ENCODE data around the gene LMAN1L. TPM values are rescaled to one million over a fixed set of nuclear protein-coding genes. Genes with fewer than 3 reads are reported as not detected.
A peak's percentile ranks its signal among the peaks of the same experiment; 100 is the strongest.

Gene LMAN1L
- total RNA-seq, 1 experiment from 2014 or later: not detected

DNA sequence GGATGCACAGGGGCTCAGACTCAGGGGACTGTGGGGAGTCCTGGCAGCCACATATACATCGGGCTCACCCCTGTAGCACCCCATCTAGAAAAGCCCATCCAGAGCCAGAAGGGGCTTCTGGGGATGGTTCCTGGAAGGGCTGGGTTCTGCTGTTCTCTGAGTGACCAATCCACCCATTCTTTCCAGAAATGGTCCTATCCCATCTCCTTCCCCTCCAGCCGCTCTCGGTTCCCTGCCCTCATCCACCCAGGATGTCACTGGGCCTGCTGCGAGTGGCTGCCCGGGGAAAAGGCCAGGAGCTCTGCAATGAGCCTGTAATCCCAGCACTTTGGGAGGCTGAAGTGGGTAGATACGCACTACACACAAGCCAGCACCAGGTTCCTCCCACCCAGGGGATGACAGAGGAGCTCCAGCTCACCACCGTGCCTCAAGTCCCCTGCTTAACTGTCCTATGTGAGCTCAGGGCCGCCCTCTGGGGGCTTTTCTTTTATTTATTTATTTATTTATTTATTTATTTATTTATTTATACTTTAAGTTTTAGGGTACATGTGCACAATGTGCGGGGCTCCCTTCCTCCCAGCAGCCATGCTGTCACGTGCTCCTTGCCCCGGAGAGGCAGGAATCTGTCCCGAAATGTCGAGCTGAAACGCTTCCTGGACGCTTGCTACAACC, 44.4 kb upstream of the LMAN1L start:
- no peaks in the 10 kb centered on the region for H3K23me2 ChIP-seq (ENCODE audit: insufficient read length, low read depth, low read length, poor library complexity, severe bottlenecking)
- peak overlapping the region; percentile 74 for H2AFZ ChIP-seq (ENCODE audit: low read length)
- no peaks in the 10 kb centered on the region for H3K9me3 ChIP-seq (ENCODE audit: control insufficient read depth, low read depth, low read length)
- no peak overlapping the region for H3K27ac ChIP-seq (ENCODE audit: insufficient read length, low read depth, low read length)
- H4K20me1 ChIP-seq (ENCODE audit: control insufficient read depth, insufficient read depth, insufficient read length): no peaks in the 10 kb centered on the region
- H2BK120ac ChIP-seq (ENCODE audit: low read depth, low read length, poor library complexity, severe bottlenecking): no peak overlapping the region
- no peaks in the 10 kb centered on the region for H3K4me1 ChIP-seq (ENCODE audit: insufficient read depth, low read length)
- H2BK20ac ChIP-seq (ENCODE audit: low read depth, low read length, poor library complexity, severe bottlenecking): no peak overlapping the region
- no peak overlapping the region for H3T11ph ChIP-seq (ENCODE audit: low read length)
- TF ChIP-seq, protein P1, sequence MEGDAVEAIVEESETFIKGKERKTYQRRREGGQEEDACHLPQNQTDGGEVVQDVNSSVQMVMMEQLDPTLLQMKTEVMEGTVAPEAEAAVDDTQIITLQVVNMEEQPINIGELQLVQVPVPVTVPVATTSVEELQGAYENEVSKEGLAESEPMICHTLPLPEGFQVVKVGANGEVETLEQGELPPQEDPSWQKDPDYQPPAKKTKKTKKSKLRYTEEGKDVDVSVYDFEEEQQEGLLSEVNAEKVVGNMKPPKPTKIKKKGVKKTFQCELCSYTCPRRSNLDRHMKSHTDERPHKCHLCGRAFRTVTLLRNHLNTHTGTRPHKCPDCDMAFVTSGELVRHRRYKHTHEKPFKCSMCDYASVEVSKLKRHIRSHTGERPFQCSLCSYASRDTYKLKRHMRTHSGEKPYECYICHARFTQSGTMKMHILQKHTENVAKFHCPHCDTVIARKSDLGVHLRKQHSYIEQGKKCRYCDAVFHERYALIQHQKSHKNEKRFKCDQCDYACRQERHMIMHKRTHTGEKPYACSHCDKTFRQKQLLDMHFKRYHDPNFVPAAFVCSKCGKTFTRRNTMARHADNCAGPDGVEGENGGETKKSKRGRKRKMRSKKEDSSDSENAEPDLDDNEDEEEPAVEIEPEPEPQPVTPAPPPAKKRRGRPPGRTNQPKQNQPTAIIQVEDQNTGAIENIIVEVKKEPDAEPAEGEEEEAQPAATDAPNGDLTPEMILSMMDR (conservative IDR thresholded peaks at IDR 0.05): no peak
- H2BK5ac ChIP-seq (ENCODE audit: insufficient read length, low read length): no peak overlapping the region
- H3K79me2 ChIP-seq (ENCODE audit: insufficient read depth, low read length): no peaks in the 10 kb centered on the region
- H3K4ac ChIP-seq (ENCODE audit: low read depth, low read length): no peak overlapping the region
- no peak overlapping the region for H4K91ac ChIP-seq (ENCODE audit: insufficient read length, low read depth, low read length)
- H2AK5ac ChIP-seq (ENCODE audit: insufficient read length, low read length): no peak overlapping the region
- H3K79me1 ChIP-seq (ENCODE audit: insufficient read depth, low read depth, low read length, poor library complexity, severe bottlenecking): no peaks in the 10 kb centered on the region
- H3K56ac ChIP-seq (ENCODE audit: insufficient read length, low read depth, low read length): no peak overlapping the region
- 0 out of 7 replicates have a peak overlapping the region, but pooled peaks of 1 of the 3 experiments have one; percentile 80 for H3K27ac Mint-ChIP-seq
- no peak for DNase-seq
- WGBS (ENCODE audit: extremely low coverage, insufficient read length, low lambda C conversion rate): no CpG with 5 or more reads among the region's 15 CpGs
- no peak overlapping the region for H3K9ac ChIP-seq (ENCODE audit: extremely low read depth, insufficient read length, low read length)
- H3K9me3 Mint-ChIP-seq: no peaks in the 10 kb centered on the region
- H3K27me3 ChIP-seq (ENCODE audit: insufficient read depth, low read length): no peaks in the 10 kb centered on the region; the same call in 1 of the 2 replicates
- H3K4me2 ChIP-seq (ENCODE audit: insufficient read depth, insufficient read length, low read length): peak overlapping the region; percentile 20
- no peaks in the 10 kb centered on the region for H3K36me3 Mint-ChIP-seq (ENCODE audit: insufficient read depth in 1 of 3, low read depth in 3 of 3)
- no peak overlapping the region for H3K18ac ChIP-seq (ENCODE audit: insufficient read length, low read depth, low read length)
- peaks cover 39% of the 10 kb centered on the region for H3K27me3 Mint-ChIP-seq (ENCODE audit: low read depth)
- H4K8ac ChIP-seq (replicated peaks; ENCODE audit: insufficient read length, low read depth, low read length): no peak overlapping the region
- peak overlapping the region; percentile 49 to 54 for H3K4me3 Mint-ChIP-seq
- no peak overlapping the region for H2BK12ac ChIP-seq (ENCODE audit: insufficient read length, low read depth, low read length)
- H2BK15ac ChIP-seq (ENCODE audit: low read depth, low read length): no peak overlapping the region
- H3K4me1 Mint-ChIP-seq: peaks cover 17 to 23% of the 10 kb centered on the region in 2 experiments
- no peak overlapping the region; the same call in 1 of the 2 replicates for H3K14ac ChIP-seq (ENCODE audit: insufficient read depth, low read length)
- no peak overlapping the region for H3K23ac ChIP-seq (ENCODE audit: insufficient read length, low read depth, low read length)
- no peak overlapping the region for H4K5ac ChIP-seq (ENCODE audit: insufficient read length, low read depth, low read length)

Data from H9 (cell line).